Peyer's patch (tissue), 4 donors: ENCODE results near the gene NAGLU.

ENCODE experiments used
- POLR2A ChIP-seq, 2 donors: fragments of 450-650 bp; IDR thresholded peaks; one replicate each; pipeline ENCODE4 v1.5.1; 2017; ENCODE audit warnings: antibody characterized with exemption in 2 of 2, mild to moderate bottlenecking in 2 of 2, moderate library complexity in 2 of 2
- TF ChIP-seq, protein P1 (sequence below), 6 experiments: fragments of 450-650 bp in 4 of 6; fragments of 200-600 bp in 2 of 6; sonication (generic) in 1 of 6; IDR thresholded peaks; one replicate each; pipeline ENCODE4 v1.5.1; 2017 to 2019; ENCODE audit warnings: antibody characterized with exemption in 6 of 6, mild to moderate bottlenecking in 3 of 6, moderate library complexity in 1 of 6

DNA sequence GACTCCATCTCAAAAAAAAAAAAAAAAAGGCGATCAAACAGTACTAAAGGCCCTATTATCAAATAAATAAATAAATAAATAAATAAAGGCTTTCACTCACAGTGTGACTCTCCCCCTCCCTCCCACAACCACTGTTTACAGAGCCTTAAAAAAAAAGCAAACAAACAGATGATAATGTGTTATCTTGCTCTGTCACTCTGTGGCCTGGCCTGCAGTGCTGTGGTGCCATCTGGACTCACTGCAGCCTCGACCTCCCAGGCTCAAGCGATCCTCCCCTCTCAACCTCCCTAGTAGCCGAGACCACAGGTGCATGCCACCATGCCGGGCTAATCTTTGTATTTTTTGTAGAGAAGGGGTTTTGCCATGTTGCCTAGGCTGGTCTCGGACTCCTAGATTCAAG, 8.1 kb upstream of the NAGLU start:
- TF ChIP-seq, protein P1, sequence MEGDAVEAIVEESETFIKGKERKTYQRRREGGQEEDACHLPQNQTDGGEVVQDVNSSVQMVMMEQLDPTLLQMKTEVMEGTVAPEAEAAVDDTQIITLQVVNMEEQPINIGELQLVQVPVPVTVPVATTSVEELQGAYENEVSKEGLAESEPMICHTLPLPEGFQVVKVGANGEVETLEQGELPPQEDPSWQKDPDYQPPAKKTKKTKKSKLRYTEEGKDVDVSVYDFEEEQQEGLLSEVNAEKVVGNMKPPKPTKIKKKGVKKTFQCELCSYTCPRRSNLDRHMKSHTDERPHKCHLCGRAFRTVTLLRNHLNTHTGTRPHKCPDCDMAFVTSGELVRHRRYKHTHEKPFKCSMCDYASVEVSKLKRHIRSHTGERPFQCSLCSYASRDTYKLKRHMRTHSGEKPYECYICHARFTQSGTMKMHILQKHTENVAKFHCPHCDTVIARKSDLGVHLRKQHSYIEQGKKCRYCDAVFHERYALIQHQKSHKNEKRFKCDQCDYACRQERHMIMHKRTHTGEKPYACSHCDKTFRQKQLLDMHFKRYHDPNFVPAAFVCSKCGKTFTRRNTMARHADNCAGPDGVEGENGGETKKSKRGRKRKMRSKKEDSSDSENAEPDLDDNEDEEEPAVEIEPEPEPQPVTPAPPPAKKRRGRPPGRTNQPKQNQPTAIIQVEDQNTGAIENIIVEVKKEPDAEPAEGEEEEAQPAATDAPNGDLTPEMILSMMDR (IDR thresholded peaks at IDR 0.05): no peak
- TF ChIP-seq POLR2A (IDR thresholded peaks at IDR 0.05): no peak
